Hippocampal formation (tissue), 2 donors: ENCODE results near the gene PAK3.

Source experiments
- DNase-seq, 2 donors: peaks; one replicate each; lab custom pipeline; 2025; lab: John Stamatoyannopoulos, UW

The PAK3 gene

DNA sequence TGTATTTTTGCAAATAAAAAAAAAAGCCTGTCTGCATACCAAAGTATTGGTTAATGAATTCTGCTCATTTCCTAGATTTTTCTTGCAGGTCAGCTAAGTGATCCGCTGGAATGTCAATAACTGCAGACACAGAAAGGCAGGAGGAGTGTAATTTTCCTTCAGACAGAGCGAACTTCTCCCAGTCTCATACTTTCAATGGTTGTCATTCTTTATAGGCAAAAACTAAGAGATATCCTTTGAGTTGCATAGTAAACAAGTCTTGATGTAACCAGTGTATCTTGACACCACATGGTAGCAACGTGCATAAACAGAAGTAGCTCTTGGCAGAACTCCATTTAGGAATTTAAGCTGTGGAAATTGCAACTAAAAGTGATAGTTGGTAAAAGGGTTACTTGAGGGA is 166.1 kb downstream of the PAK3 start:
- DNase-seq, result no peak

DNA sequence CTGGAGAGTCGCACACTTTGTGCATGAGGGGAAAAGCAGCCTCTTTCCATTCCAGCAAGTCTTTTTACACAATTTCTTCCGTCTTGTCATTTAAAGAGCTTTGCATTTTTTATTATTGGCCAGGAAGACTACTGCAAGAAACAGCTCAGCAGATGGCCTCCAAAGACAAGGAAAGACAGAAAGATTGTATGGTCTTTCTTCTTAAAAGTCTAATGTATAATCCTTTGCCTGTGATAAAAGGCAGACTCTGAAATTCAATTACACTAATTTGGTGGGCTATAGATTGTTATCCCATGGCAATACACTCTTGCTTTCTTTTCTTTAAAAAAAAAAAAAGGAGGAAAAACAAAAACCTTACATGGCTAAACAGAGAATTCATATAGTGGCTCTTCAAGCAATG is 168.4 kb downstream of the PAK3 start:
- no peak for DNase-seq

- DNase-seq, result no peak
Observed at GRCh38 chrX:111265486-111265885, 169.5 kb downstream of the PAK3 start.

DNA sequence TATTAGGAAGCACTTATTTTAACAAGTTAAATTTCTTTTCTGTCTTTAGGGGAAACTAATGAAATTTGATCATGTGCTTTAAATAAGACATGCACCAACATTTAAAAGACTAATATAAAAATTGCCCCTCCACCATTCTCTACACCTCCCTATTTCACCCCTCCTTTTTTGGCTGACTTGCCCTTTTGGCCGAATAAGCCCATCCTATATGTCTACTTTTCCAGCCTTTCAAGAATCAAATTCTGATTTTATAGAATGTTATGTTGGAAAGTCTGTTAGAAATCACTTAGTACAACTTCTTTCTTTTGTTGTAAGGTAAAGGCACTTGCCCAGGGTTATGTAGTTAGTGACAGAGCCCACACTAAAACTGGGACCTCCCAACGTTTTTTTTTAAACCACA is 172.5 kb downstream of the PAK3 start:
- no peak for DNase-seq

- DNase-seq, result no peak
Observed at GRCh38 chrX:111270339-111270738, 174.3 kb downstream of the PAK3 start, which contains the start of gene CAPN6. TSS of gene CAPN6 (minus strand) at chrX:111270483. CDS start at chrX:111263936, 6,547 bp downstream.
